Measurements from ENCODE around the gene AFG3L2. TPM values are rescaled to one million over a fixed set of nuclear protein-coding genes. Genes with fewer than 3 reads are reported as not detected.

AFG3L2 gene
- total and polyA plus RNA-seq, 2 of the 13 experiments (the other 11 are each of a cell fraction or from before 2014, with no cell fraction given): 28.6 to 86.9 TPM

DNA sequence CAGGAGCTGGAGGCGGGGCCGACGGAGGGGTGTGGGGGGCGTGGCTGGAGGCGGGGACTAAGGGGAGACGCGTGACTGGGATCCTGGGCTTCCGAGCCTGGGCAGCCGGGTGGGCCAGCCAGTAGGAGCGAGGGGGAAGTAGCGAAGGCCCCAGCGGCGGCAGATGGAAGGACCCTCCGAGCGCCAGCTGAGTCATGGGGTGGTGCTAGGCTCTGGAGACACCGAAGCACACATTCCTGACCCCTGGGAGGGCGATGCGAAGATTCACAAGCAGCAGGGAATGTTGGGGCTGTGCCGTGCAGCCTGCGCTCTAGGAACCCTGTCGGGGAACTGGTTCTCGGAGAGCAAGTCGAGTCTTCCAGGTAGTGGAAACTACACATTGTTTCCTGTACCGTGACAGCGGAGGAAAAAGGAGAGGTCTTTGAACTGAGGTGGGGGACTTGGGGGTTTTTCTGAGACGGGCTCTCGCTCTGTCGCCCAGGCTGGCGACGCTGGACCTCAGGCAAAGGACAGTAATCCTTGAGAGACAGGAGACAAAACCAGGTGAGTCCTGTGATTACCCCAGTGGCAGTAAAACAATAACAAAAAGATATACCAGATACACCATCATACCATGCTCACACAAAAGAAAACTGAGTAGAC, 650 bp upstream of the AFG3L2 start (continued):
- TF ChIP-seq BCLAF1 (IDR thresholded peaks at IDR 0.05): no peak
- TF ChIP-seq FOXA1 (IDR thresholded peaks at IDR 0.05): no peak
- no peak for TF ChIP-seq FOXA1 (CRISPR knock-in tag; IDR thresholded peaks at IDR 0.05)
- TF ChIP-seq ETV5 (CRISPR knock-in tag; IDR thresholded peaks at IDR 0.05; ENCODE audit: borderline replicate concordance): 0 out of 2 replicates have a peak, but pooled peaks have one; percentile 16
- no peak for TF ChIP-seq JARID2 (CRISPR knock-in tag; IDR thresholded peaks at IDR 0.05; ENCODE audit: insufficient replicate concordance)
- no peak for TF ChIP-seq ZNF484 (CRISPR knock-in tag; IDR thresholded peaks at IDR 0.05; ENCODE audit: borderline replicate concordance, low read depth)
- TF ChIP-seq PCBP2 (optimal IDR thresholded peaks at IDR 0.05; ENCODE audit: low read depth, low read length, poor library complexity, severe bottlenecking): no peak
- 0 out of 2 replicates have a peak, but pooled peaks have one; percentile 17 for TF ChIP-seq MAFG (CRISPR knock-in tag; IDR thresholded peaks at IDR 0.05)
- TF ChIP-seq ARID2 (CRISPR knock-in tag; IDR thresholded peaks at IDR 0.05; ENCODE audit: borderline replicate concordance): no peak
- TF ChIP-seq SMYD3 (CRISPR knock-in tag; IDR thresholded peaks at IDR 0.05): no peak
- no peak for TF ChIP-seq SMARCE1 (IDR thresholded peaks at IDR 0.05; ENCODE audit: borderline replicate concordance)
- TF ChIP-seq ZNF30 (CRISPR knock-in tag; IDR thresholded peaks at IDR 0.05): no peak
- peak; percentile 91 for TF ChIP-seq ERF (CRISPR knock-in tag; IDR thresholded peaks at IDR 0.05)
- TF ChIP-seq BHLHE40 (IDR thresholded peaks at IDR 0.05; ENCODE audit: low read length): no peak
- no peak for TF ChIP-seq ZUFSP (CRISPR knock-in tag; IDR thresholded peaks at IDR 0.05; ENCODE audit: borderline replicate concordance)
- 0 out of 2 replicates have a peak, but pooled peaks have one; percentile 21 for TF ChIP-seq ZNF350 (CRISPR knock-in tag; IDR thresholded peaks at IDR 0.05; ENCODE audit: borderline replicate concordance, low read depth)
- TF ChIP-seq, protein P1, sequence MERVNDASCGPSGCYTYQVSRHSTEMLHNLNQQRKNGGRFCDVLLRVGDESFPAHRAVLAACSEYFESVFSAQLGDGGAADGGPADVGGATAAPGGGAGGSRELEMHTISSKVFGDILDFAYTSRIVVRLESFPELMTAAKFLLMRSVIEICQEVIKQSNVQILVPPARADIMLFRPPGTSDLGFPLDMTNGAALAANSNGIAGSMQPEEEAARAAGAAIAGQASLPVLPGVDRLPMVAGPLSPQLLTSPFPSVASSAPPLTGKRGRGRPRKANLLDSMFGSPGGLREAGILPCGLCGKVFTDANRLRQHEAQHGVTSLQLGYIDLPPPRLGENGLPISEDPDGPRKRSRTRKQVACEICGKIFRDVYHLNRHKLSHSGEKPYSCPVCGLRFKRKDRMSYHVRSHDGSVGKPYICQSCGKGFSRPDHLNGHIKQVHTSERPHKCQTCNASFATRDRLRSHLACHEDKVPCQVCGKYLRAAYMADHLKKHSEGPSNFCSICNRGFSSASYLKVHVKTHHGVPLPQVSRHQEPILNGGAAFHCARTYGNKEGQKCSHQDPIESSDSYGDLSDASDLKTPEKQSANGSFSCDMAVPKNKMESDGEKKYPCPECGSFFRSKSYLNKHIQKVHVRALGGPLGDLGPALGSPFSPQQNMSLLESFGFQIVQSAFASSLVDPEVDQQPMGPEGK (CRISPR knock-in tag; IDR thresholded peaks at IDR 0.05): peak; percentile 57; the same call in 1 of the 2 replicates
- no peak; the same call in 1 of the 2 replicates for TF ChIP-seq ZNF547 (CRISPR knock-in tag; IDR thresholded peaks at IDR 0.05)
- peak; percentile 24; the same call in 1 of the 2 replicates for TF ChIP-seq ZKSCAN8 (CRISPR knock-in tag; IDR thresholded peaks at IDR 0.05; ENCODE audit: borderline replicate concordance)
- TF ChIP-seq NKX3-1 (CRISPR knock-in tag; IDR thresholded peaks at IDR 0.05): no peak
- no peak; the same call in 1 of the 2 replicates for TF ChIP-seq ZNF138 (CRISPR knock-in tag; IDR thresholded peaks at IDR 0.05; ENCODE audit: low read depth)

Data from HepG2 (cell line).